HG03520 (cell line): ENCODE data around the gene ZBTB20.

Experiments
- ATAC-seq: cut with Tn5 transposase; IDR thresholded peaks from one replicate; pipeline ENCODE4 v1.9.1; 2021; ENCODE audit warnings: mild to moderate bottlenecking, moderate library complexity; ENCODE audit not compliant: unreplicated experiment

The ZBTB20 gene

DNA sequence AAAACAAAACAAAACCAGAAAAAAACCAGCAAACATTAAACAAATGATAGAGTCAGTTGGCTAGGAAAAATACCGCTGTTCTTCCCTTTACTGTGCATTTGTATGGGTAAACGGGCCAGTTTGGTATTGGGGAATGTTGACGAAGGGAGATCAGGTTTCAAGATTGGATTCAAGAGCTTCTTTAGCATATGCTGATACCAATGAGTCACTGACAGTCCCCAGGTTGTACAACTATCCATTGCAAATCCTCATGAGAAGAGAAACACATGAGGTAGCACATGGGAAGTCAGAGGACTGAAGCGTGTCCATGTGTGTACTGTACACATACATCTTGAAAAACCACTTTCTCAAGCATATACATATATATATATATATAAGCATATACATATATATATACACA lies 827.6 kb downstream of the ZBTB20 start:
- ATAC-seq: no peak

DNA sequence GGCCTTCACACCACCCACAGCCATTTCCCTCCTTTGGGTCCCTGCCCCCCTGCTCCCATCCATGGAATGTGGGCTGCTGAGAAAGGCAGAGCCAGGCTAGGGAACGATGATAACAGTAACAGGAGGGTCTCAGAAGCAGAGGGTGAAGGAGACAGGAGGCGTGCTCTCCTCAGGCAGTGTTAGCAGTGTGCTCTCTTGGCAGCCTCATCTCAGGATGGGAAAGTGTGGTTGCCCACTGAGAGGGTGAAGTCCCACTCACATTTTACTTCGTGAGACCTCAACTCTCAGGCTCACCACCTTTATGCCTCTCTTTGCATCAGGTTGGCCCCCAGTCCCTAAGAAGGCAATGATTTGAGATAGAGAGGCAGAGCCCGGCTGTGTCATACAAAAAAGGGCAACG lies 828.8 kb downstream of the ZBTB20 start:
- no peak for ATAC-seq

DNA sequence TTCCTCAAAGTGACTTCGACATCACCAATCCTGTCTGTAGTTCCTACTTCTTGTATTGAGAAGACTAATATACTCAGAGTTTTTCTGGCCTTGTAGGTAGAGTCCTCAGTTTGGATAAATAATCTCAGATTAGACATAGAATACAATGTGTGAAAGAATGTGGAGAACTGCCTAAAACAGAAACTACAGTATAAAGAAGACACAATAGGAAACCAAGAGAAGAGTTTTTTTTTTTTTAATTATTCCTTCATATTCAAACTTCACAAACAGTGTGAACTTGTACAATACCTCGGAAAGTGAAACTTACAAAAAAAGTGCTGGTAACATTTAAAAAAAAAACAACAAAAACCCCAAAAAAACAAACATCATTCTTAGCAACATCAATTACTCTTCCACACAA lies 832.8 kb downstream of the ZBTB20 start:
- ATAC-seq: no peak

DNA sequence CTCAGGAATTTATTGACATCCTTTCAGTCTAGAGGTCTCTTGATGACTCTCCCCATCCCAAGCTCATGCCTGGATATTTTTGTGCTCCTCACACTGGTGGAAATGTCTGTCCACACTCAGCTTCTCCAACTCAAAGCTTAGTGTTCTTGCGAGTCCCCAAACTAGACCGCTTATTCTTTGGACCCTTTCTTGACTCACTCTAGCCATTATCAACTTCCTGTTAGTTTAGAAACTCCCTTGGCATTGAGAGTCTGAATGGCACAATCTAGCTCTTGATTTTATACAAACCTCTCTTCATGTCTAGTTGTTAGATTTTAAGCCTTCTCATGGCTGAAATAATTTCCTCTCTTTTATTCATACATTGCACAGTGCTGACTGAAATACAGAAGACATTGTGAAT lies 833.7 kb downstream of the ZBTB20 start:
- ATAC-seq: no peak

DNA sequence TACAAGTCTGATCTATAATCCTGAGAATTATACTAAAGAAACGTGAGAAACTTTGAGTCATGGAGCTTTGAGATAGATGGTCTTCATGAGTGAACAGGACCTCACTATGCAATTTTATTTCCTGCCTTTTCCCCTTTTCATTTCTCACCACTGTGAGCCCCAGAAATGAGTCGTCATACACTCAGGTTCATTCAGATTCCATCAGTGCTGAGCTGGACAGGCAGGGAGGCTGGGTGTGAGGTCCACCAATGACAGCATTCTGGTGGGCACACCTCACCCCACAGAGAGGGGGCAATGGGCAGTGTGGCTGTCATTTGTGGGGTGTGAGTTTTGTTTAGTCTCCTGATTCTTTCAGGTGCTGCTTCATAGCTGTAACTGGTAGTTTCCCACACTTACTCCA lies 836.4 kb downstream of the ZBTB20 start:
- ATAC-seq: no peak

DNA sequence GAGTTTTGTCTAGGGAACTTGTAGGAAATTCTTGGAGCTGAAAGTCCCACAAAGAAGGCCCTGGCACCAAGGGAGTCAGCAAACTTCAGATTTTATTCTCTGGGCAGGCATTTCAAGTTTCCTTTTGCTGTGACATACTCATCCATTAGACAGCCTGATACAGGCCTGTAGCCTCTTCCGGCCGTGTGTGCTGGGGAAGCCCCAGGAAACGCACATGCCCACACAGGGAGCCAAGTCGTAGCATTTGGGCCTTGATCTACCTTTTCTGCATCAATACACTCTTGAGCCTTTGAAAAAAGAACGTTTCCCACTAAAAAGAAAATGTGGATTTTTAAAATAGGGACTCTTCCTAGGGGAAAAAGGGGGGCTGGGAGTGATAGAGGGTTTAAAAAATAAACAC lies 838.3 kb downstream of the ZBTB20 start:
- peak; percentile 84 for ATAC-seq

DNA sequence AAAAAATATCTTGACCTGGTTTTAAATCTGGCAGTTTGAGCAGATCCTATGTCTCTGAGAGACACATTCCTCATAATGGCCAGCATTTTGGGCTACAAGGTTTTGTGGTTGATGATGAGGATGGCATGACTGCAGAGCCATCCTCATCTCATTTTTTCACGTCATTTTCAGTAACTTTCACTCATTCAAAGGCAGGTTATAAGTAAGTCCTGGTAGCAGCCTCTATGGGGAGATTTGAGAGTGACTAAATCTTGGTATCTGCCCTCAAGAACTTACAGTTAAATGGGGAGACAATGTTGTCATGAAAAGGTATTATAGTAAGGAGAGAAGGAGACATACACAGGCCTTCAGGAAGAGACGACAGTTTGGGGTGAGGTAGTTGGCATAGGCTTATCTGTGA lies 838.7 kb downstream of the ZBTB20 start:
- peak; percentile 8 for ATAC-seq

DNA sequence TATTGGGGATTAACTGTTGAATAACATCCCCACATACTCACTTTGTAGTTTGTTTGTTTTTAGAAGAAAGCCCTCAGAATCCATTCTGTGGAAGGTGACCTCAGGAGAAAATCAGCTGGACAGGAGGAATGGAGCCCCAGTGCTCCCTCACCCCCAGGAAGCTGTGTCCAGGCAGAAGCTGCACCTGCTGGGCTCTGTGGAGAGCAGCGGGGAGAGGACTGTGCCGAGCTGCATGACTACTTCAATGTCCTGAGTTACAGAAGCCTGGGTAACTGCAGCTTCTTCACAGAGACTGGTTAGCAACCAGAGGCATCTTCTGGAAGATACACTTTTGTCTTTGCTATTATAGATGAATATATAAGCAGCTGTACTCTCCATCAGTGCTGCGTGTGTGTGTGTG lies 839.3 kb downstream of the ZBTB20 start:
- ATAC-seq: no peak

DNA sequence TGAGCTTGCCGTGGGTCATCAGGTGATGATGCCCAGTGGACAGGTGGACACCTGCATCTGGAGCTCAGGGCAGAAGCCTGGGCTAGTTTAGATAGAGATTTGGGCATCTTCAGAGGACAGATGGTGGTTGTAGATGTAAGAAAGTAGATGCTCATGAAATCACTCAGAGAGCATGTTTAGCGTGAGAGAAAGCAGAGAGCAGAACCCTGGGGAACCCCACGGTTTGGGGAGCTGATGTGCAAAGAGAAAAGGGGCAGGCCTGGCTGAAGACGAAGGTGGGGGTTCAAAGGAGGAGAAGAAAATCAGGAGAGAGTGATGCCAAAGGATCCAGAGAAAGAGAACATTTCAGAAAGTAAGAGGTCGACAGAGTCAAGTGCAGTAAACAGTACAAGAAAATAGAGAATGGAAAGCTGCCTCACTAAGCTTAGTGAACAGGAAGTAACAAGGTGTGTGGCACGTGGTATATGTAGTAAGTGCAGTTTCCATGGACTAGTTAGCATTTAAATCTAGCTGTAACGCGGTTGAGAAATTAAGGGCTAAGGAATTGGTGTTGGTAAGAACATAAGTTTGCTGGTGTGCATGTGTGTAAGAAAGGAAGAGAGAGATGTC lies 839.8 kb downstream of the ZBTB20 start:
- peak; percentile 43 for ATAC-seq

DNA sequence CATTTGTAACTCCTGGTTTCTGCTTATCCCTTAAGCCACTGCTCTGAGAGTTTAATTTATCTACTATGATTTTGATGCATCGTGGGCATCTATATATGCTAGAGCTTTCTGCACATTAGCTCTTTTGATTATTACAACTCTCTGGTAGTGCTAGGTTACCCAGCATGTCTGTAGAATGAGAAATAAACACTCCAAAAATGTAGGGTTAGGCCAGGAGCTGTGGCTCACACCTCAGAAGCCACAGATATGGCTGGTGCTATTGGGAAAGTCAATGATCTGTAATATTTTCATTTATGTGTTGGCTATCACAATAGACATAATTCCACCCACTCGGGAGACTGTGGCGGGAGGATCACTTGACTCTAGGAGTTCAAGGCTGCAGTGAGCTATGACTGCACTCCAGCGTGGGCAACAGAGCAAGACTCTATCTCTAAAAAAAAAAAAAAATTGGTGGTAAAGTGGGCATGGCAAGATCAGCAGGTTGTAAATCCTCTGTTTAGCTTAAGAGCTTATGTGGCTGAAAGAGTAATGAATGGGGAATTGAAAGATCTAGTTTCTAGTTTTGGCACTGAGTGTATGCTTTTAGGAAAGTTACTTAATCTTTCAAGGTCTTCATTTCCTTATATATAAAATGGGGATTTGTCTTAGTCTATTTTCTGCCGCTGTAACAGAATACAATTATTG lies 847.0 kb downstream of the ZBTB20 start:
- no peak for ATAC-seq

DNA sequence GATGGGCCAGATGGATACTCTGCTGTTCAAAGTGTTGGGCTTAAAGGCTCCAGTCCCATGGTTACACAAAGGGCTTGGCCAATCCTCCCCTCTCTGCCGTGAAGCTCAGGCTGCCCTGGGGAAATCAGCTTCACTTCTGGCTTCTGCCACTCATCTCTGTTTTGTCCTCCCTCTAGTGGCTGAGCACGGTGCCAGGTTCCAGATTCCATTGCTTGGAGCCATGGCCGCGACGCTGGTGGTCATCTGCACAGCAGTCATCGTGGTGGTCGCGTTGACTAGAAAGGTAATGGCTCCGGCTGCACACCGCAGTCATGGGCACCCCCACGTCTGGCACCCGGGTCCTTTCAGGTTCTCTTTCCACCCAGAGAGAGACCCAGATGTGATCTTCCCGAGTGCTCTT lies 847.7 kb downstream of the ZBTB20 start:
- peak; percentile 66 for ATAC-seq

DNA sequence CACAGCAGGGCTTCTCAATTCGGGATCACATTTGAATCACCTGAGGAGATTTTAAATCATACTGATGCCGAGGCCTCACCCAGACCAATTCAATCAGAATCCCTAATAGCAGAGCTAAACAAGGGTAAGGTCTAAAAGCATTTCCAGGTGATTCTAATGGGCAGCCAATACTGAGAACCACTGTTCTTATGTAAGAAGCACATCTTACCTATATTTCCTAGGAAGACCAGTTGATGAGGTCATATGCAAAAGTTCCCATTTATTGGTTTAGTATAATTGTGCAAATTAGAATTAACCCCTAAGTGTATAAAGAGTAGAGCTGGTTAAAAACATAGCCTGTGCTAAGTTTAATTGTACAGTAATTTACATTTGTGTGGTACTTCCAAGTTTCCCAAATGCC lies 851.1 kb downstream of the ZBTB20 start:
- no peak for ATAC-seq

DNA sequence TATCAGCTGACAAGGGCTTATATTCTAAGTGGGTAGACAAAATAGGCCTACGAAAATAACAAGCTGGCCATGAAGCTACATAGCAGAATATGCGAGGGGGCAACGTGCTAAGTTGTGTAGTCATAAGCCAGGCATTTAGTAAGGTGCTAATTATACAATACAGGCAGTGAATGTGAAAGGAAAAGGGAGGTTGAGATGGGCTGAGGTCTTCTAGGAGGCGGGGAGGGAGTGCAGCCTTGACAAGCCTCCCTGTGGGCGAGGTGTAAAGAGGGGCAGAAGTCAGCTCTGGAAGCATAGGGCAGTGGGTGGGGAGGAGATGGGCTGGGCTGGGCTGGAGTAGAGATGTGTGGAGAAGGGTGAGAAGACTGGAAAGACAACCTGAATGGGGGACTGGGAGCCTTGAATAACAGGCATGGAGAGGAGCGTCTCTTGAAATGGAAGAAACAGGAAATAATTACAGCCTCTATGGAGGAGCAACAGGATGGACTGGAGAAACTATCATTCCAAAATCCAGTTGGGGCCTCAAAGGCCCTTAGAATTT lies 852.1 kb downstream of the ZBTB20 start:
- no peak for ATAC-seq

DNA sequence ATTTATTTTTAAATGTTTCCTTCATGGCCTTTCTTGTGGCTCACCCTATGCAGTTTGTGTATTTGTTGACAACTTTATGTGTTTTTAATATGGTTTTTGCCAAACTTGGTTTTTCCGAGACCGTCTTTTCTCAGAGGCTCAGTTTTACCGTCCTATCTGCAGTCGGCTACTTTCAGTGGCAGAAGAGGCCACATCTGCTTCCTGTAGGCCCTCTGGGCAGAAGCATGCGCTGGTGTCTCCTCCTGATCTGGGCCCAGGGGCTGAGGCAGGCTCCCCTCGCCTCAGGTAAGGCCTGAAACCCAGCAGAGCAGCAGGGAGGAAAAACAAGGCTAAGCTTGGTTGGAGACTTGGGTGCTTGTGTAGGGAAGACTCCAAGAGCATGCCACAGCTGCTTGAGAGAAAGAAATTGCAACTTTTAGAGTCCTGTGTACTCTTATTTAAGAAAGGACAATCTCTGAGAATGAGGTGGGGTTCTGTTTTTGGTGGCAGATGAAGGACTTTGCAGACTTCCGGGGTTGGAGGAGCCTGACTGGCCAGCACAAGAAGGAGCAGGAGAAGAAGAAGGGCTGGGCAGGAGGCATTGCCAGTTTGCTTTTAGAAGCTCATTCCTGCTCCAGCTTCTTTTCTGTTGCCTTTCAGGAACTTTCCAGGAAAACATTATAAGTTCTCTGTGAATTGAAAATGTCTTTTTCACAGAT lies 853.1 kb downstream of the ZBTB20 start, which contains the start of gene TIGIT:
Gene TIGIT, plus strand, starts transcription at position 191 of the 698 bp plus-strand sequence. Its CDS starts 34 bp downstream, at position 225.
- no peak for ATAC-seq

DNA sequence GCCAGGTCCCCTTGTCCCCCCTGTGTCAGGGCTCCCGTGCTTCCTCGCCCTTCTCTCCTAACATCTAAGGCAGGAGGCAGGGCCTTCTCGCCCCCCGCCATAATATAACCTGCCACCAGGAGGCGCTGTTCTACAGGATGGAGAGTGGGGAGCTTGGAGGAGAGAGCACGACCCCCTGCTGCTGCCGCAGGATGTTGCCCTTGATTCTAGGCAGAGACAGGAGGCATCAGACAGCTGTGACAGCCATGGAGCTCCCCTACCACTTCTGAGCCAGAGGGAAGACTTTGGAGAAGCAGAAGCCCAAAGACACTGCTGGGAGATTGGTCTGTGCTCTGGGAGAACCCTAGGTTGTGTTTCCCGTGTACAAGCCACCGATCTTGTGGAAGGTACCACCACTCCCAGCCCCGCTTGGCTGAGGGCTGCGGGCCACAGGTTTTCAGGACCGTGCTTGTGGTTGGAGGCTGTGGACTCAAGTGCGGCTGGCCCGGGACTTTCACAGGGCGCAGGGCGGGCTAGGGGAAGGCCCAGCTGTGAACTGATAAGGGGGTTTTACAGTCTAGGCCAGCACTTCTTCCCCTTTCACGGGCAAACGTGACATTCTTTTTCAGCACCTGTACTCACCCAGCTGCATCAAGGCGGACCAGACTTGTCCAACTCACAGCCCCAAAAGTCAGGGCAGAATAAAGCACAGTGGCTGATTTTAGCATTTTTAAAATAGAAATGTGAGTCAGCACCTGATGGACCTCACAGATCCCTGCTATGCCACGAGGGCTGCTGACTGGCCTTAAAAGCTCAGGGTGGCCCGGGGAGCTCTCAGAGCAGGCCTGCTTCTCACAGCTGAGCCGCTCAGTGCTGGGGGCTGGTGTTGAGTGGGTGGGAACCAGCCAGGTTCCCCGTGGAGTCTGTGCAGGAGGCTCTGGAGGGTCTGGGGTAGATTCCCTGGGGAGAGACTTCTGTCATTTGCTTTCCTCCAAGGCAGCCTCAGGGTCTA lies 855.9 kb downstream of the ZBTB20 start:
- ATAC-seq: peak; percentile 91

DNA sequence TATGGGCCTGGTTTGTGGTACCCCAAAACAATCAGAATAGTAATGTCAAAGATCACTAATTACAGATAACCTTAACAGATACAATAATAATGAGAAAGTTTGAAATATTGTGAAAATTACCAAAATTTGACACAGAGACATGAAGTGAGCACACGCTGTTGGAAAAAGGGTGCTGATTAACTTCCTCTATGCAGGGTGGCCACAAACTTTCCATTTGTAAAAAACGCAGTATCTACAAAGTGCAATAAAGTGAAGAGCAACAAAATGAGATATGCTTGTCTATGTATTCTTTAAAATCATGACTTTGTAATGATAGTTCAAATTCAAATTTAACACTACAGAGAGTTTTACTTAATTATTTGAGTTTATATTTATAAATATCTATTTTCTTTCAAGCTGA lies 860.8 kb downstream of the ZBTB20 start:
- ATAC-seq: no peak

DNA sequence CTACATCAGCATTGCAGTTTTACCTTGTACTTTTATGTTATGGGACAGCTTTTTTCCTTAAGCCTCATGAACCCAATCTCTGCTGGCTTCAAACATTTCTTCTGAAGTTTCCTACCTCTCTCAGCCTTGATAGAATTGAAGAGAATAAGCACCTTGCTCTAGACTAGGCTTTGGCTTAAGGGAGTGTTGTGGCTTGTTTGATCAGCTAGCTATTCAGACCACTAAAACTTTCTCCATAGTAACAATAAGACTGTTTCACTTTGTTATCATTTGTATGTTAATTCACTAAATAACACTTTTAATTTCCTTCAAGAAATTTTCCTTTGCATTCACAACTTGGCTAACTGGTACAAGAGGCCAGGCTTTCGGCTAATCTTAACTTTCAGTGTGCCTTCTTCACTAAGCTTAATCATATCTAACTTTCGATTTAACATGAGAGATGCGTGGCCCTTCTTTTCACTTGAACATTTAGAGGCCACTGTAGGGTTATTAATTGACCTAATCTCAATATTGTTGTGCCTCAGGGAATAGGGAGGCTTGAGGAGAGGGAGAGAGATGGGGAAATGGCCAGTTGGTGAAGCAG lies 861.3 kb downstream of the ZBTB20 start:
- no peak for ATAC-seq

DNA sequence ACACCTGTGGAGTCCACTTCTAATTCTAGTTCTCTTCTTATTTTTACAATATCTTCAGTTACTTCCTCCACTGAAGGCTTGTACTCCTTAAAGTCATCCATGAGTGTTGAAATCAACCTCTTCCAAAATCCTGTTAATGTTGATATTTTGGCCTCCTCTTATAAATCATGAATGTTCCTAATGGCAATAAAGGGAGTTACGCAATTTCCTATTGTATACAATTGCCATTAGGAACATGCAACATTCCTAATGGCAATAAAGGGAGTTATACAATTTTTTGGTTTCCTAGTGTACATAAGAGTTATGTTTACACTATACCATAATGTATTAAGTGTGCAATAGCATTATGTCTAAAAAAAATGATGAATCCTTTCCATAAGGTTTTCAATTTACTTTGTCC lies 862.4 kb downstream of the ZBTB20 start:
- no peak for ATAC-seq
